HG03095 (cell line): ENCODE results near the gene ARHGEF40.

Experiments used
- ATAC-seq: cut with Tn5 transposase; IDR thresholded peaks from one replicate; pipeline ENCODE4 v1.9.1; 2021; ENCODE audit warnings: moderate library complexity; ENCODE audit not compliant: unreplicated experiment

ARHGEF40 gene

GRCh38 chr14:21109377-21110138 lies 39.5 kb downstream of the ARHGEF40 start:
- peak; percentile 52 for ATAC-seq

- no peak for ATAC-seq
Measured at GRCh38 chr14:21112255-21112654, 42.2 kb downstream of the ARHGEF40 start.

- ATAC-seq, result no peak
Measured at GRCh38 chr14:21113369-21113768, 43.3 kb downstream of the ARHGEF40 start.

- ATAC-seq, result no peak
Measured at GRCh38 chr14:21118933-21119332, 48.8 kb downstream of the ARHGEF40 start.

- no peak for ATAC-seq
Measured at GRCh38 chr14:21120686-21121085, 50.6 kb downstream of the ARHGEF40 start.

- ATAC-seq, result no peak
Measured at GRCh38 chr14:21121122-21121521, 51.0 kb downstream of the ARHGEF40 start.

GRCh38 chr14:21123429-21123828 lies 53.3 kb downstream of the ARHGEF40 start:
- no peak for ATAC-seq

- ATAC-seq, result no peak
Measured at GRCh38 chr14:21133901-21134300, 63.8 kb downstream of the ARHGEF40 start.

- no peak for ATAC-seq
Measured at GRCh38 chr14:21136024-21136423, 65.9 kb downstream of the ARHGEF40 start.
